ENCODE results near the gene APOE. TPM values are rescaled to one million over a fixed set of nuclear protein-coding genes. Genes with fewer than 3 reads are reported as not detected.
A peak's percentile ranks its signal among the peaks of the same experiment; 100 is the strongest.

APOE gene
- total and polyA plus RNA-seq, 9 of the 15 experiments (the other 6 are each of a cell fraction or from before 2014, with no cell fraction given) = 0.14 to 180 (median 58.1) TPM; not detected in 1

- TF ChIP-seq MITF (IDR thresholded peaks at IDR 0.05) (peak; percentile 14; the same call in 1 of the 2 replicates), MTA1 (IDR thresholded peaks at IDR 0.05; ENCODE audit: borderline replicate concordance) (peak; percentile 65; the same call in 1 of the 2 replicates)
Measured at GRCh38 chr19:44914433-44915206, 9.0 kb downstream of the APOE start, which contains the start of gene APOC1 (continued).

GRCh38 chr19:44924243-44924725, 18.7 kb downstream of the APOE start:
- no peak for FAIRE-seq

More at GRCh38 chr19:44924243-44924725, 18.7 kb downstream of the APOE start:
- DNase-seq (ENCODE audit: extremely low read depth in 1 of 4, low spot score in 3 of 4) = no peak
- Histone ChIP-seq H3K9me1 (ENCODE audit: control insufficient read depth, insufficient read depth, low read length) (no peaks in the 10 kb centered on the region), H4K20me1 (replicated peaks; ENCODE audit: control insufficient read depth, insufficient read depth, low read length) (no peaks in the 10 kb centered on the region), H2AFZ (ENCODE audit: low read depth, low read length) (no peak overlapping the region), H3K9me3 (replicated peaks; ENCODE audit: control insufficient read depth, insufficient read depth, low read depth, low read length) (no peaks in the 10 kb centered on the region), H3K27me3 (ENCODE audit: control insufficient read depth in 2 of 2, insufficient read depth in 2 of 2, low read length in 2 of 2) (no peaks in the 10 kb centered on the region), H3K4me3 (no peak overlapping the region), H3K9ac (ENCODE audit: insufficient read depth in 1 of 2, low read depth in 2 of 2, low read length in 2 of 2) (peak overlapping the region; percentile 10 to 83; a peak in 3 of 4 replicates), H3K27ac (ENCODE audit: extremely low read depth, low read depth, low read length) (no peak overlapping the region), H3K36me3 (ENCODE audit: control insufficient read depth, insufficient read depth, low read length) (peaks cover 2% of the 10 kb centered on the region; the same call in 1 of the 3 replicates), H3K4me1 (replicated peaks in 1 of 2; ENCODE audit: control insufficient read depth in 2 of 2, insufficient read depth in 2 of 2, low read length in 2 of 2) (peaks cover 0 to 24% of the 10 kb centered on the region in 2 experiments; a peak in 4 of 5 replicates), H3K4me2 (ENCODE audit: insufficient read depth, low read length) (no peak overlapping the region), H3K79me2 (ENCODE audit: control insufficient read depth, insufficient read depth, low read length) (no peaks in the 10 kb centered on the region)
- ATAC-seq = no peak
- BruUV-seq (replicated peaks) = no TSS peak
- ChIA-PET CTCF (ENCODE audit: low intra/inter-chr PET ratio) (no interaction called here), POLR2A (interaction anchor here (0.6 kb wide), 1 partner anchor 1137 kb away, joined by 3 read pairs; no protein-coding TSS in a partner anchor)
- 62% methylated on average over 8 of the region's 8 CpGs for WGBS (ENCODE audit: insufficient coverage, low coverage, missing lambda C conversion rate)
- in situ Hi-C loops (cut with MboI) = no loop called here
- intact Hi-C loops (cut with micrococcal nuclease) = no loop called here
- TF ChIP-seq ESRRA (IDR thresholded peaks at IDR 0.05; ENCODE audit: borderline replicate concordance, low read depth) = peak; percentile 74
- no peak for TF ChIP-seq TAF1 (IDR thresholded peaks at IDR 0.05; ENCODE audit: control insufficient read depth, extremely low read depth, insufficient read depth, low read length, severe bottlenecking)
